ENCODE results near the gene DCLK1.

- TF ChIP-seq EZH2phosphoT487 (IDR thresholded peaks at IDR 0.05; ENCODE audit: borderline replicate concordance) (no peak), FOSL1 (IDR thresholded peaks at IDR 0.05; ENCODE audit: low read depth) (no peak), POLR2A (IDR thresholded peaks at IDR 0.05; ENCODE audit: borderline replicate concordance, extremely low read depth, insufficient read depth, insufficient read length) (no peak), CTCF (IDR thresholded peaks at IDR 0.05 in 2 of 3, conservative IDR thresholded peaks at IDR 0.05 in 1 of 3; ENCODE audit: borderline replicate concordance in 1 of 3, insufficient read depth in 1 of 3, low read depth in 2 of 3, low read length in 2 of 3) (no peak), POLR2AphosphoS5 (IDR thresholded peaks at IDR 0.05; ENCODE audit: low read depth, low read length) (no peak), TCF7L2 (IDR thresholded peaks at IDR 0.05; ENCODE audit: borderline replicate concordance, extremely low read depth, insufficient read depth, insufficient read length) (no peak), EZH2 (IDR thresholded peaks at IDR 0.05) (no peak), SP1 (IDR thresholded peaks at IDR 0.05; ENCODE audit: low read depth) (no peak), YY1 (IDR thresholded peaks at IDR 0.05; ENCODE audit: extremely low read depth, insufficient replicate concordance, low read depth, low read length) (no peak), ZFX (IDR thresholded peaks at IDR 0.05) (no peak), ELF1 (IDR thresholded peaks at IDR 0.05; ENCODE audit: borderline replicate concordance, low read depth) (no peak), ZBTB33 (IDR thresholded peaks at IDR 0.05; ENCODE audit: extremely low read depth, insufficient replicate concordance, low read length) (no peak)
Measured at GRCh38 chr13:35964011-35964862, 166.9 kb downstream of the DCLK1 start.
